HepG2 (cell line): ENCODE measurements around the gene COA7. TPM values are rescaled to one million over a fixed set of nuclear protein-coding genes. Genes with fewer than 3 reads are reported as not detected.
"Not testable (repeated sequence)": the region's sequence is repeated elsewhere in the genome, so short reads cannot be mapped to it uniquely, and the experiment has no call there.

Experiments used
- ATAC-seq: fragments of 200-7000 bp; cut with Tn5 transposase; 3 replicates; pipeline ENCODE4 v1.9.1; 2020; ENCODE audit warnings: mild to moderate bottlenecking, moderate library complexity
- BruUV-seq: library from RNA; stranded (reverse); fragments of 400-500 nt; replicated peaks from 2 replicates; lab custom pipeline; 2021; lab: Mats Ljungman, UMichigan
- CTCF ChIA-PET: fragments of 300-600 bp; formaldehyde crosslinking; extraction: SDS; loops from one replicate; lab custom pipeline; 2021; ENCODE audit warnings: low total read pairs, inconsistent platforms, low intra/inter-chr PET ratio; lab: Yijun Ruan, JAX
- POLR2A ChIA-PET: fragments of 350-600 bp; sonication (Branson Sonifier 250); formaldehyde crosslinking; loops from one replicate; lab custom pipeline; 2020; ENCODE audit warnings: antibody characterized with exemption, inconsistent platforms; lab: Yijun Ruan, JAX
- DNase-seq: peaks from one replicate; pipeline ENCODE4 v3.0.0-alpha.2; 2015; ENCODE audit warnings: low spot score
- FAIRE-seq: peaks from 3 replicates; lab custom pipeline; 2011; peaks lifted over from hg19 to GRCh38; lab: Jason Lieb, UNC
- H2AFZ ChIP-seq: one replicate; pipeline ENCODE4 v1.6.1; 2011; ENCODE audit warnings: low read length, inconsistent platforms
- H3K27ac ChIP-seq: fragments of 300-600 bp; 3 replicates; pipeline ENCODE4 v1.8.0; 2011; ENCODE audit warnings: mixed run types, mild to moderate bottlenecking, mixed read lengths, low read length, inconsistent platforms; ENCODE audit not compliant: insufficient read depth; ENCODE audit errors: extremely low read length
- H3K27me3 ChIP-seq, 2 experiments: fragments of 200-600 bp in 1 of 2; 2 replicates in 1 of 2; 3 replicates in 1 of 2; pipeline versions ENCODE4 v1.6.0 to v1.8.0; 2011; ENCODE audit warnings: low read length in 2 of 2, mild to moderate bottlenecking in 2 of 2, moderate library complexity in 2 of 2, inconsistent platforms in 1 of 2; ENCODE audit not compliant: insufficient read depth in 2 of 2, control insufficient read depth in 1 of 2
- H3K36me3 ChIP-seq, 2 experiments: fragments of 200-600 bp in 1 of 2; replicated peaks in 1 of 2; 2 replicates in 1 of 2; 3 replicates in 1 of 2; pipeline versions ENCODE4 v1.5.1 to v1.8.0; 2011; ENCODE audit warnings: low read length in 2 of 2, inconsistent platforms in 1 of 2; ENCODE audit not compliant: insufficient read depth in 2 of 2, control insufficient read depth in 1 of 2
- H3K4me1 ChIP-seq: 2 replicates; pipeline ENCODE4 v1.5.1; 2012; ENCODE audit warnings: low read length, inconsistent platforms; ENCODE audit not compliant: insufficient read depth
- H3K4me2 ChIP-seq: 2 replicates; pipeline ENCODE4 v1.6.0; 2011; ENCODE audit warnings: low read depth, low read length, inconsistent platforms
- H3K4me3 ChIP-seq, 3 experiments: fragments of 200-600 bp in 1 of 3; sonication (generic), shearing (Covaris generic) in 1 of 3; replicated peaks in 1 of 3; 2 replicates each; pipeline ENCODE4 v1.5.1; 2011 to 2016; ENCODE audit warnings: low read length in 3 of 3, inconsistent platforms in 2 of 3, low read depth in 2 of 3, mild to moderate bottlenecking in 2 of 3, control low read depth in 1 of 3, mixed read lengths in 1 of 3; ENCODE audit not compliant: insufficient read depth in 1 of 3
- H3K79me2 ChIP-seq: one replicate; pipeline ENCODE4 v1.6.1; 2011; ENCODE audit warnings: low read length, inconsistent platforms; ENCODE audit not compliant: insufficient read depth
- H3K9ac ChIP-seq: 2 replicates; pipeline ENCODE4 v1.6.0; 2011; ENCODE audit warnings: mild to moderate bottlenecking, low read depth, low read length, inconsistent platforms; ENCODE audit not compliant: insufficient read depth
- H3K9me3 ChIP-seq: 2 replicates; pipeline ENCODE4 v1.5.1; 2012; ENCODE audit warnings: mild to moderate bottlenecking, low read length
- H4K20me1 ChIP-seq: 2 replicates; pipeline ENCODE4 v1.6.0; 2011; ENCODE audit warnings: inconsistent platforms, mild to moderate bottlenecking, low read length, moderate library complexity; ENCODE audit not compliant: insufficient read depth
- RORA ChIP-seq: sonication (generic); formaldehyde crosslinking; IDR thresholded peaks from 2 replicates; pipeline ENCODE4 v1.5.0; 2020; ENCODE audit warnings: mild to moderate bottlenecking, missing genetic modification reagents, moderate library complexity
- ZNF317 ChIP-seq: sonication (generic); formaldehyde crosslinking; IDR thresholded peaks from 2 replicates; pipeline ENCODE4 v1.5.0; 2020; ENCODE audit warnings: mild to moderate bottlenecking, missing genetic modification reagents
- ZNF7 ChIP-seq: IDR thresholded peaks from 2 replicates; pipeline ENCODE4 v1.6.1; 2016; ENCODE audit warnings: missing biosample characterization, missing genetic modification reagents
- WGBS: methylation state at CpG from one replicate; pipeline ENCODE4 v1.1.6; 2017; ENCODE audit warnings: low lambda C conversion rate; 5-methylcytosine and 5-hydroxymethylcytosine counted together
- in situ Hi-C: cut with HindIII; loops from 2 replicates; pipeline ENCODE4 v1.10.0; 2017; ENCODE audit warnings: low pct_unique_long_range_greater_than_20kb; ENCODE audit not compliant: extremely low pct_ligation_motif_present
- intact Hi-C: fragments of 100-400 bp; cut with micrococcal nuclease; formaldehyde crosslinking; loops from one replicate; pipeline ENCODE4 v1.10.0; 2022; ENCODE audit not compliant: unreplicated experiment
- polyA plus RNA-seq, 8 experiments: library from polyadenylated mRNA; depleted of rRNA in 3 of 8; stranded (reverse) in 7 of 8; unstranded in 1 of 8; fragments of >200 nt; fragmentation: Illumina TruSeq in 4 of 8; extraction: Trizol in 4 of 8; gene quantifications; 2 replicates each; pipeline versions ENCODE4 v1.2.1 to v1.2.3, GENCODE V29; 2011 to 2016; ENCODE audit warnings: low read depth in 4 of 8, missing spikeins in 1 of 8, mixed read lengths in 1 of 8; ENCODE audit not compliant: insufficient read depth in 1 of 8
- total RNA-seq, 5 experiments: library from RNA; depleted of rRNA; stranded (reverse); fragments of >200 nt; fragmentation: Illumina TruSeq; extraction: Trizol; gene quantifications; 2 replicates each; pipeline ENCODE4 v1.2.3, GENCODE V29; 2016; ENCODE audit warnings: low read depth in 1 of 5
- TF ChIP-seq, protein P1 (sequence below): sonication (generic); formaldehyde crosslinking; IDR thresholded peaks from 2 replicates; pipeline ENCODE4 v1.5.0; 2020; ENCODE audit warnings: mild to moderate bottlenecking, low read depth, missing genetic modification reagents, borderline replicate concordance
- TF ChIP-seq, protein P2 (sequence below): sonication (generic); formaldehyde crosslinking; IDR thresholded peaks from 2 replicates; pipeline ENCODE4 v1.5.0; 2020; ENCODE audit warnings: mild to moderate bottlenecking, missing genetic modification reagents, borderline replicate concordance
- TF ChIP-seq, protein P3 (sequence below): IDR thresholded peaks from 2 replicates; pipeline ENCODE4 v1.6.1; 2016; ENCODE audit warnings: missing genetic modification reagents, missing compliant biosample characterization
- TF ChIP-seq, protein P4 (sequence below): sonication (generic); formaldehyde crosslinking; IDR thresholded peaks from 2 replicates; pipeline ENCODE4 v1.4.0; 2020; ENCODE audit warnings: missing genetic modification reagents, mild to moderate bottlenecking, borderline replicate concordance

The COA7 gene
- total and polyA plus RNA-seq, 2 of the 13 experiments (the other 11 are each of a cell fraction or from before 2014, with no cell fraction given), result 12.3 to 30.4 TPM

DNA sequence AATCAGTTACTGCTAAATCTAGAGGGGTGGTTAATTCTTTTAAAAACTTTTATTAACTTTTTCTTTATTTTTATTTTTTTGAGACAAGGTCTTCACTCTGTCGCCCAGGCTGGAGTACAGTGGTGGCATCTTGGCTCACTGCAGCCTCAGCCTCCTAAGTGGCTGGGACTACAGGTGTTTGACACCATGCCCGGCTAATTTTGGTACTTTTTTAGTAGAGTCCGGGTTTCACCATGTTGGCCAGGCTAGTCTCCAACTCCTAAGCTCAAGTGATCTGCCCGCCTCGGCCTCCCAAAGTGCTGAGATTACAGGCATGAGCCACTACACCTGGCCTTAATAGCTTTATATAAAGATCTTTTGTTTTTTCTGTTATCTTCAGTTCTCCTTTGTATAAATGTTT is 40.0 kb upstream of the COA7 start:
- no TSS peak for BruUV-seq
- H3K4me1 ChIP-seq, result peaks cover 11% of the 10 kb centered on the region

DNA sequence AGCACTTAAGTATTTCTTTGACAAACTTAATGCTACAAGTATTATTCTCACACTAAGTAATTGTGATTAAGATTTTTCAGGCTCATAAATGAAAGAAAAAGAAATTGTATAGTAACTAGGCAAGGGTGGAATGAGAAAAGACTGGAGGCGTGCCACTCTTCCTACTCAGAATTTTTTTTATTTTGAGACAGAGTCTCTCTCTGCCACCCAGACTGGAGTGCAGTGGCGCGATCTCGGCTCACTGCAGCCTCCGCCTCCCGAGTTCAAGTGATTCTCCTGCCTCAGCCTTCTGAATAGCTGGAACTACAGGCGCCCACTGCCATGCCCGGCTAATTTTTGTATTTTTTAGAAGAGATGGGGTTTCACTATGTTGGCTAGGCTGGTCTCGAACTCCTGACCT is 37.2 kb upstream of the COA7 start:
- H3K27ac ChIP-seq, H3K4me3 ChIP-seq, FAIRE-seq, CTCF ChIA-PET, H3K36me3 ChIP-seq, intact Hi-C loops, H2AFZ ChIP-seq, H4K20me1 ChIP-seq, H3K79me2 ChIP-seq, H3K4me1 ChIP-seq, H3K9ac ChIP-seq, BruUV-seq, in situ Hi-C loops, H3K9me3 ChIP-seq, ATAC-seq, H3K27me3 ChIP-seq, H3K4me2 ChIP-seq, DNase-seq: not testable (repeated sequence)
- POLR2A ChIA-PET, result interaction anchor here (0.6 kb wide), 1 partner anchor 44 kb away, joined by 4 read pairs; no protein-coding TSS in a partner anchor
- 95% methylated on average over 9 of the region's 9 CpGs for WGBS

More for the DNA sequence above, 40.0 kb upstream of the COA7 start:
- no peak overlapping the region for H3K4me3 ChIP-seq
- DNase-seq (no peak), ATAC-seq (no peak), FAIRE-seq (no peak)
- CTCF ChIA-PET, result no interaction called here
- no peak overlapping the region for H2AFZ ChIP-seq
- no peak overlapping the region for H3K27ac ChIP-seq
- in situ Hi-C loops (no loop called here), intact Hi-C loops (no loop called here)
- H3K27me3 ChIP-seq, result no peaks in the 10 kb centered on the region
- no peak overlapping the region for H3K4me2 ChIP-seq
- peaks cover 5% of the 10 kb centered on the region for H3K79me2 ChIP-seq
- POLR2A ChIA-PET, result no interaction called here
- 87% methylated on average over 5 of the region's 5 CpGs for WGBS
- H3K36me3 ChIP-seq, result no peaks in the 10 kb centered on the region
- TF ChIP-seq ZNF7 (CRISPR knock-in tag), result no peak
- TF ChIP-seq, protein P1, sequence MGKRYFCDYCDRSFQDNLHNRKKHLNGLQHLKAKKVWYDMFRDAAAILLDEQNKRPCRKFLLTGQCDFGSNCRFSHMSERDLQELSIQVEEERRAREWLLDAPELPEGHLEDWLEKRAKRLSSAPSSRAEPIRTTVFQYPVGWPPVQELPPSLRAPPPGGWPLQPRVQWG (CRISPR knock-in tag), result no peak
- TF ChIP-seq, protein P2, sequence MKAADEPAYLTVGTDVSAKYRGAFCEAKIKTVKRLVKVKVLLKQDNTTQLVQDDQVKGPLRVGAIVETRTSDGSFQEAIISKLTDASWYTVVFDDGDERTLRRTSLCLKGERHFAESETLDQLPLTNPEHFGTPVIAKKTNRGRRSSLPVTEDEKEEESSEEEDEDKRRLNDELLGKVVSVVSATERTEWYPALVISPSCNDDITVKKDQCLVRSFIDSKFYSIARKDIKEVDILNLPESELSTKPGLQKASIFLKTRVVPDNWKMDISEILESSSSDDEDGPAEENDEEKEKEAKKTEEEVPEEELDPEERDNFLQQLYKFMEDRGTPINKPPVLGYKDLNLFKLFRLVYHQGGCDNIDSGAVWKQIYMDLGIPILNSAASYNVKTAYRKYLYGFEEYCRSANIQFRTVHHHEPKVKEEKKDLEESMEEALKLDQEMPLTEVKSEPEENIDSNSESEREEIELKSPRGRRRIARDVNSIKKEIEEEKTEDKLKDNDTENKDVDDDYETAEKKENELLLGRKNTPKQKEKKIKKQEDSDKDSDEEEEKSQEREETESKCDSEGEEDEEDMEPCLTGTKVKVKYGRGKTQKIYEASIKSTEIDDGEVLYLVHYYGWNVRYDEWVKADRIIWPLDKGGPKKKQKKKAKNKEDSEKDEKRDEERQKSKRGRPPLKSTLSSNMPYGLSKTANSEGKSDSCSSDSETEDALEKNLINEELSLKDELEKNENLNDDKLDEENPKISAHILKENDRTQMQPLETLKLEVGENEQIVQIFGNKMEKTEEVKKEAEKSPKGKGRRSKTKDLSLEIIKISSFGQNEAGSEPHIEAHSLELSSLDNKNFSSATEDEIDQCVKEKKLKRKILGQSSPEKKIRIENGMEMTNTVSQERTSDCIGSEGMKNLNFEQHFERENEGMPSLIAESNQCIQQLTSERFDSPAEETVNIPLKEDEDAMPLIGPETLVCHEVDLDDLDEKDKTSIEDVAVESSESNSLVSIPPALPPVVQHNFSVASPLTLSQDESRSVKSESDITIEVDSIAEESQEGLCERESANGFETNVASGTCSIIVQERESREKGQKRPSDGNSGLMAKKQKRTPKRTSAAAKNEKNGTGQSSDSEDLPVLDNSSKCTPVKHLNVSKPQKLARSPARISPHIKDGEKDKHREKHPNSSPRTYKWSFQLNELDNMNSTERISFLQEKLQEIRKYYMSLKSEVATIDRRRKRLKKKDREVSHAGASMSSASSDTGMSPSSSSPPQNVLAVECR (CRISPR knock-in tag), result no peak
- no peak for TF ChIP-seq ZNF317 (CRISPR knock-in tag)
- TF ChIP-seq, protein P3, sequence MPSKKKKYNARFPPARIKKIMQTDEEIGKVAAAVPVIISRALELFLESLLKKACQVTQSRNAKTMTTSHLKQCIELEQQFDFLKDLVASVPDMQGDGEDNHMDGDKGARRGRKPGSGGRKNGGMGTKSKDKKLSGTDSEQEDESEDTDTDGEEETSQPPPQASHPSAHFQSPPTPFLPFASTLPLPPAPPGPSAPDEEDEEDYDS, result no peak
- TF ChIP-seq RORA (CRISPR knock-in tag), result no peak
- TF ChIP-seq, protein P4, sequence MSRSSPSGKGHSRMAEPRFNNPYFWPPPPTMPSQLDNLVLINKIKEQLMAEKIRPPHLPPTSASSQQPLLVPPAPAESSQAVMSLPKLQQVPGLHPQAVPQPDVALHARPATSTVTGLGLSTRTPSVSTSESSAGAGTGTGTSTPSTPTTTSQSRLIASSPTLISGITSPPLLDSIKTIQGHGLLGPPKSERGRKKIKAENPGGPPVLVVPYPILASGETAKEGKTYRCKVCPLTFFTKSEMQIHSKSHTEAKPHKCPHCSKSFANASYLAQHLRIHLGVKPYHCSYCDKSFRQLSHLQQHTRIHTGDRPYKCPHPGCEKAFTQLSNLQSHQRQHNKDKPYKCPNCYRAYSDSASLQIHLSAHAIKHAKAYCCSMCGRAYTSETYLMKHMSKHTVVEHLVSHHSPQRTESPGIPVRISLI (CRISPR knock-in tag), result no peak
- H3K9me3 ChIP-seq, result no peaks in the 10 kb centered on the region
- H4K20me1 ChIP-seq, result no peaks in the 10 kb centered on the region
- no peak overlapping the region for H3K9ac ChIP-seq
